Duodenal mucosa (tissue), 2 donors: ENCODE measurements around the gene PRDM5.

Experiments used
- H3K27ac ChIP-seq: one replicate; pipeline ENCODE4 v1.7.0; 2013; ENCODE audit warnings: low read depth, low read length
- H3K27me3 ChIP-seq, 2 donors: one replicate each; pipeline ENCODE4 v1.7.0; 2013; ENCODE audit warnings: low read length in 2 of 2, control low read depth in 1 of 2; ENCODE audit not compliant: insufficient read depth in 2 of 2, control insufficient read depth in 1 of 2
- H3K36me3 ChIP-seq, 2 donors: one replicate each; pipeline ENCODE4 v1.7.0; 2013; ENCODE audit warnings: low read length in 2 of 2, control low read depth in 1 of 2; ENCODE audit not compliant: insufficient read depth in 2 of 2, control insufficient read depth in 1 of 2
- H3K4me1 ChIP-seq, 2 donors: one replicate each; pipeline ENCODE4 v1.7.0; 2013; ENCODE audit warnings: low read length in 2 of 2, control low read depth in 1 of 2; ENCODE audit not compliant: insufficient read depth in 2 of 2, control insufficient read depth in 1 of 2
- H3K4me3 ChIP-seq, 2 donors: one replicate each; pipeline ENCODE4 v1.7.0; 2013; ENCODE audit warnings: low read length in 2 of 2, low read depth in 1 of 2
- H3K9ac ChIP-seq, 2 donors: one replicate each; pipeline ENCODE4 v1.7.0; 2013; ENCODE audit warnings: low read length in 2 of 2, low read depth in 1 of 2
- H3K9me3 ChIP-seq, 2 donors: one replicate each; pipeline ENCODE4 v1.7.0; 2013; ENCODE audit warnings: low read length in 2 of 2, control low read depth in 1 of 2; ENCODE audit not compliant: control insufficient read depth in 1 of 2

PRDM5 gene

GRCh38 chr4:120881351-120881750, 41.2 kb downstream of the PRDM5 start:
- Histone ChIP-seq H3K36me3 (no peaks in the 10 kb centered on the region), H3K4me1 (no peaks in the 10 kb centered on the region)

DNA sequence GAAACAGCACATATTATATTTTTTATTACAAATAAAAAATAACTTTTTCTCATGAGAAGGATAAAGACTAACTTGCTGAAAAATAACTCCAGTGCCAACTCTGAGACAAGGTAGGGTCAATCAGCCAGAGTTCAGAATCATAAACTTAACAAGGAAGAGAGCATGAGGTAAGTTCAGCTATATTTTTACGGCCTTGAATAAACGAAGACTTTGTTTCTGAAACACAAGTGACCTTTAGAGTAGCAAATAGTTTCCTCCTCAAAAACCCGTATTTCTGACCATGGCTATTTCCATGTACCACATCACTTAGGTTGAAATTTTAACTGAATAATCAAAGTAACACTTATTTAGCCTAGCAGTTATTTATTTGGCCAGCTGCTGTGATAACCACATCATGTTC, 45.5 kb downstream of the PRDM5 start:
- no peak overlapping the region for H3K9ac ChIP-seq
- H3K36me3 ChIP-seq, result no peaks in the 10 kb centered on the region
- H3K27me3 ChIP-seq, result no peaks in the 10 kb centered on the region
- H3K9me3 ChIP-seq, result peaks cover 0 to 7% of the 10 kb centered on the region in 2 donors
- no peak overlapping the region for H3K27ac ChIP-seq
- H3K4me1 ChIP-seq, result no peaks in the 10 kb centered on the region
- no peak overlapping the region for H3K4me3 ChIP-seq

More at GRCh38 chr4:120881351-120881750, 41.2 kb downstream of the PRDM5 start:
- H3K27ac ChIP-seq, result no peak overlapping the region
- H3K27me3 ChIP-seq, result no peaks in the 10 kb centered on the region
- no peak overlapping the region for H3K4me3 ChIP-seq
- peaks cover 0 to 7% of the 10 kb centered on the region in 2 donors for H3K9me3 ChIP-seq
- no peak overlapping the region for H3K9ac ChIP-seq

DNA sequence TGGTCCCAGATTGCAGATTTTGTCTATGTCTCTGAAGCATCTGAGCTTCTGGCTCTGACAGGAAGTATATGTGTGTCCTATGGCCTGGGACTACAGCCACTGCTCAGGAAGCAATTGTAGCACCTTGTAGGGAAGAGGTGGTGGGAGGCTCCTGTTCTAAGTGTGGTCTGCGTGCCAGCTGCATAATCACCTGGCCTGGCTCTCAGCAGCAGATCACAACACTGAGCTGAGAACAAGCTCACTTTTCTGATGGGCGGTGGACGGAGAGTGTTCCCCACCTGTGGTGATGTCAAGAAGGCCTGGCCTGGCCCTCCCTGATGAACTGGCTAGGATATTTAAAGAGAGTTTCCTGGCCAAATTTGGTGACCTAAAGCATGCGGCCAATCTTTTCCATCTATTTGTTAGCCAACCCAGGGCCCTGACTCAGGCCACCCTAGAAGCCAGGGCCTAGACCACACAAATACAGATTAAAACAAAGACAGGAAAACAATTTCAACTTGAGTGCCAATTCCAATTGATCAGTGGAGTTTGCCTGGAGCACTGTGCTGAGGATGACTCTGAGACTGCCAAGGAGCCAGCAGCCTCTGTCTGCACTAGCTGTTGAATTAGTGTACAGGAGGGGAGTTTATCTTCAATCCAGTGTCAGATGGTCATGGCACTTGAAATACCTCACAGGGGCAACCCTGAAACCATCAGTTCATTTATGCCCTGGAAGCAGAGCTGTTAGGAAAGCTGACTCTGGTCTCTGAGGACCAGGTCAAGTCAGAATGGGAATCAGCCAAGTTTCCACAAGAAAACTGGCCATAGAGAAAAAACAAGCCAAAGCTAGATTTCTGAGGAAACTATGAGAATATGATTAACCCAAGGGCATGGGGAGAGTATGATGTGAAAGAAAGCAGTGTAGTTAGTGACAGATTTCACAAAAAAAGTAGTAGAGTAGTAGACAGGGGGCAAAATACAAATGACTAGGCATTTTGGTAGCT, 47.4 kb downstream of the PRDM5 start:
- no peaks in the 10 kb centered on the region for H3K36me3 ChIP-seq
- H3K4me3 ChIP-seq, result no peak overlapping the region
- peaks cover 0 to 7% of the 10 kb centered on the region in 2 donors for H3K9me3 ChIP-seq
- no peaks in the 10 kb centered on the region for H3K27me3 ChIP-seq
- no peaks in the 10 kb centered on the region for H3K4me1 ChIP-seq
- no peak overlapping the region for H3K9ac ChIP-seq
- H3K27ac ChIP-seq, result no peak overlapping the region

DNA sequence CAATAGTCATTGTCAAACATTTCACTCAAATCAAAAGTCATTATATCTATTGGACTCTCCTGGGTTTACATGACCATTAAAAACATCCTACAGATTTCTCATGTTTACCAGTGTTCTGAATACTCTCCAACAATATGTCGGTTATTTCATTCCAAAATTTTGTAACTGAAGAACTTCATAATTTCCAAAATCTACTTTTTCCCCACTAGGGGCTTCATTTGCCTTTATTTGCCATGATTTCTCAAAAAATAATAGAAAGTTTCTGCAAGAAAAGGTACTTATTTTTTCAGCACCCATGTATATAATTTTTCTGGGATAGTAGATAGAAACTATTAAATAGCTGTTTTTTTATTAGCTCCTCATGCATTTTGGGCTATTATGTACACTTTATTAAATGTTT, 49.0 kb downstream of the PRDM5 start:
- H3K9me3 ChIP-seq, result no peaks in the 10 kb centered on the region
- no peak overlapping the region for H3K27ac ChIP-seq
- no peak overlapping the region for H3K4me3 ChIP-seq
- no peaks in the 10 kb centered on the region for H3K27me3 ChIP-seq
- no peaks in the 10 kb centered on the region for H3K4me1 ChIP-seq
- no peak overlapping the region for H3K9ac ChIP-seq
- no peaks in the 10 kb centered on the region for H3K36me3 ChIP-seq

DNA sequence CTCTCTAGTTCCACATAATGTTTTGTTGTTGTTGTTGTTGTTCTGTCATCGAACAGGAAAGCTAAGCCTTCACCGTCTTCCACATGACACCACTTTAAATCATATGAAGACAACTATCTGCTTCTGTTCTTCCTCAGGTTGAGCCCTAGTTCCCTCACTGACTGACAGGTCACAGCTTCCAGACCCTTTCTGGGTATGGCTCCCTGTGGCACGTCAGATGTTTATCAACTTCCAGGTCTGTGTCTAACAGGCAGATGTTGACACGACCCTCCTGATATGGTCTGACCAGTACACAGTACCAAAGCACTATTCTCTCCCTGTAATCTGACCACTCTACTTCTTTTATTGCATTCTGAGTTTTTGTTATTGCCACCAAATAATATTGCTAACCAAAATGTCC, 51.4 kb downstream of the PRDM5 start:
- Histone ChIP-seq H3K36me3 (no peaks in the 10 kb centered on the region), H3K9me3 (no peaks in the 10 kb centered on the region), H3K4me1 (no peaks in the 10 kb centered on the region), H3K27ac (no peak overlapping the region), H3K27me3 (no peaks in the 10 kb centered on the region), H3K4me3 (no peak overlapping the region), H3K9ac (no peak overlapping the region)

- no peaks in the 10 kb centered on the region for H3K4me1 ChIP-seq
Measured at GRCh38 chr4:120870279-120870673, 52.2 kb downstream of the PRDM5 start.

DNA sequence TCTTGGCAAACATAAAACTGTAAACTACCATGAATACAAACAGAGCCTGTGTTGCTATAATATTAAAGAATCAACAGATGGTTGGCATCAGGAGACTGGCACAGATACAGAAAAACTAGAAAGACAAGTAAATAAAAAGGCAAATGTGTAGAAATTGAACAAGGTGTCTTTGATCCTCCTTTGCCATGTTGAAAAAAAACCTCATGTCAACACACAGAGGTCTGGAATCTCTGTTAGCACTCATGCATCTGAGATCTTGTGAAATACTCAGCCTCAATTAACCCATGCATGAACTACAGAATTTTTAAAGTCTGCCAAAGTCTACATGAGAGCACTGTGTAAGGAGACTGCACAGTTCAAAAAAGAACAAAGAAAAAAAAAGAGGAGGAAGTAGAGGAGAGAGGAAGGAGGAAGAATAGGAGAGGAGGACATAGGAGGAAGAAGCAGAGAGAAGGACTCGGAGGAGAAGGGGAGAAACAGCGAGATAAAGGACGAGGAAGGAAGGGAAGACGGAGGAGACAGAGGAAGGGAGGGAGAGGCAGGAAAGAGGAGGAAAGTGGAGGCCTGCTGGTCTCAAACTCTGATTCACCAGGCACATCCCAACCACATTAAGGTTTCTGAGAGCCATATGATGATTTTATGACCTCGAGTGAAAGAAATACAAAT, 52.8 kb downstream of the PRDM5 start:
- Histone ChIP-seq H3K9ac (no peak overlapping the region), H3K27ac (no peak overlapping the region), H3K9me3 (no peaks in the 10 kb centered on the region), H3K27me3 (no peaks in the 10 kb centered on the region), H3K36me3 (no peaks in the 10 kb centered on the region), H3K4me3 (no peak overlapping the region), H3K4me1 (no peaks in the 10 kb centered on the region)

More at GRCh38 chr4:120870279-120870673, 52.2 kb downstream of the PRDM5 start:
- Histone ChIP-seq H3K4me3 (no peak overlapping the region), H3K27ac (no peak overlapping the region), H3K36me3 (no peaks in the 10 kb centered on the region), H3K27me3 (no peaks in the 10 kb centered on the region), H3K9ac (no peak overlapping the region), H3K9me3 (no peaks in the 10 kb centered on the region)

- Histone ChIP-seq H3K9ac (no peak overlapping the region), H3K27ac (no peak overlapping the region), H3K36me3 (no peaks in the 10 kb centered on the region), H3K4me1 (no peaks in the 10 kb centered on the region), H3K4me3 (no peak overlapping the region), H3K27me3 (no peaks in the 10 kb centered on the region), H3K9me3 (no peaks in the 10 kb centered on the region)
Measured at GRCh38 chr4:120867506-120867905, 55.0 kb downstream of the PRDM5 start.

GRCh38 chr4:120865985-120866384, 56.5 kb downstream of the PRDM5 start:
- Histone ChIP-seq H3K9me3 (no peaks in the 10 kb centered on the region), H3K27me3 (no peaks in the 10 kb centered on the region), H3K4me3 (no peak overlapping the region), H3K27ac (no peak overlapping the region), H3K4me1 (no peaks in the 10 kb centered on the region), H3K9ac (no peak overlapping the region), H3K36me3 (no peaks in the 10 kb centered on the region)

DNA sequence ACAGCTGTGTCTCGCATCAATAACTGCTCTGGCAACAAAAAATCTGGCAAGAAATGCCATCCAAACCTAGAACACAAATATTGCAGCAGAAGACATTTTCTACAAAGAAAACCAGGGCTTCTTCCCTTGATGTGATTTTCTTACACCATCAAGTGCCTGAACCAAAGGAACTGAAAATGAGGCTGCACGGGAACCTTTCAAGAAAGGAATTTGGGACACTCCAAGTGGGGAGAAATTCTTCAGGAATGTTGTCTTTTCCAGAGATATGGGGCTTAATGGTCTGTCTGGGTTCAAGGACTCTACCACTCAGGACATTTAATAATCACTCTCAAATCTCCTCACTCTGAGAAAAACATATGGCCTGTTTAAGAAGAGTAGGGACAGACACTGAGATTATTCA, 57.6 kb downstream of the PRDM5 start:
- H3K4me1 ChIP-seq, result no peaks in the 10 kb centered on the region
- no peak overlapping the region for H3K27ac ChIP-seq
- H3K9me3 ChIP-seq, result no peaks in the 10 kb centered on the region
- H3K27me3 ChIP-seq, result no peaks in the 10 kb centered on the region
- no peak overlapping the region for H3K4me3 ChIP-seq
- H3K9ac ChIP-seq, result no peak overlapping the region
- H3K36me3 ChIP-seq, result no peaks in the 10 kb centered on the region
